ENCODE results near the gene TBX19. TPM values are rescaled to one million over a fixed set of nuclear protein-coding genes. Genes with fewer than 3 reads are reported as not detected.
"Not testable (repeated sequence)": the region's sequence is repeated elsewhere in the genome, so short reads cannot be mapped to it uniquely, and the experiment has no call there.

The TBX19 gene
- total RNA-seq, 1 donor from 2014 or later, result 0.48 TPM

- intact Hi-C loops (cut with DNase I), result loop anchor here (5.0 to 10.0 kb wide), 3 partner anchors 94 to 1001 kb away; no protein-coding TSS in a partner anchor
- no peak for DNase-seq (ENCODE audit: low spot score)
These were observed 62.9 kb downstream of the TBX19 start for GRCh38 chr1:168343566-168343965.

- intact Hi-C loops (cut with DNase I), result loop anchor here (5.0 to 10.0 kb wide), 3 partner anchors 93 to 1000 kb away; no protein-coding TSS in a partner anchor
- no peak for DNase-seq (ENCODE audit: low spot score)
These were observed 63.8 kb downstream of the TBX19 start for GRCh38 chr1:168344517-168344916.

DNA sequence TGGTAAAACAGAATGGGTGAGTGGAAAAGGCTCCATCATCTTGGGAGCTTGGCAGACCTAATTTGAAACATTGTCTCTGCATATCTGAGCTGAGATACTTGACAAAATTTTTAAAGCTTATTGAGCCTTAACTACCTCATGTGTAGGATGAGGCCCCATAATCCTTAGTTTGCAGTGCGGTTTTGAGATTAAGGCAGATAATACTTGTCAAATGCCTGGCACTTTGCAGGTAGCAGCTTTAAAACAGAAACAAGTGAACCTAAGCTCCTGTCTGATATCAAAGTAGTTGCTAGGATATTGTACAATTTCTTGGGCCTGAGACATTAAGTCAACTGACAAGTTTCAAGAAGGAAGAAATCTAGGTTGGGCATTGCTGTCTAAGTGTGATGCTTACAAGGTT, 65.3 kb downstream of the TBX19 start:
- DNase-seq (ENCODE audit: low spot score), result no peak
- intact Hi-C loops (cut with DNase I), result loop anchor here (10.0 kb wide), 1 partner anchor 999 kb away; no protein-coding TSS in a partner anchor

GRCh38 chr1:168347630-168348029, 67.0 kb downstream of the TBX19 start:
- no peak for DNase-seq (ENCODE audit: low spot score)
- intact Hi-C loops (cut with DNase I), result loop anchor here (10.0 kb wide), 1 partner anchor 997 kb away; no protein-coding TSS in a partner anchor

- intact Hi-C loops (cut with DNase I), result loop anchor here (10.0 kb wide), 1 partner anchor 997 kb away; no protein-coding TSS in a partner anchor
- DNase-seq (ENCODE audit: low spot score), result no peak
These were observed 67.6 kb downstream of the TBX19 start for GRCh38 chr1:168348146-168348709.

DNA sequence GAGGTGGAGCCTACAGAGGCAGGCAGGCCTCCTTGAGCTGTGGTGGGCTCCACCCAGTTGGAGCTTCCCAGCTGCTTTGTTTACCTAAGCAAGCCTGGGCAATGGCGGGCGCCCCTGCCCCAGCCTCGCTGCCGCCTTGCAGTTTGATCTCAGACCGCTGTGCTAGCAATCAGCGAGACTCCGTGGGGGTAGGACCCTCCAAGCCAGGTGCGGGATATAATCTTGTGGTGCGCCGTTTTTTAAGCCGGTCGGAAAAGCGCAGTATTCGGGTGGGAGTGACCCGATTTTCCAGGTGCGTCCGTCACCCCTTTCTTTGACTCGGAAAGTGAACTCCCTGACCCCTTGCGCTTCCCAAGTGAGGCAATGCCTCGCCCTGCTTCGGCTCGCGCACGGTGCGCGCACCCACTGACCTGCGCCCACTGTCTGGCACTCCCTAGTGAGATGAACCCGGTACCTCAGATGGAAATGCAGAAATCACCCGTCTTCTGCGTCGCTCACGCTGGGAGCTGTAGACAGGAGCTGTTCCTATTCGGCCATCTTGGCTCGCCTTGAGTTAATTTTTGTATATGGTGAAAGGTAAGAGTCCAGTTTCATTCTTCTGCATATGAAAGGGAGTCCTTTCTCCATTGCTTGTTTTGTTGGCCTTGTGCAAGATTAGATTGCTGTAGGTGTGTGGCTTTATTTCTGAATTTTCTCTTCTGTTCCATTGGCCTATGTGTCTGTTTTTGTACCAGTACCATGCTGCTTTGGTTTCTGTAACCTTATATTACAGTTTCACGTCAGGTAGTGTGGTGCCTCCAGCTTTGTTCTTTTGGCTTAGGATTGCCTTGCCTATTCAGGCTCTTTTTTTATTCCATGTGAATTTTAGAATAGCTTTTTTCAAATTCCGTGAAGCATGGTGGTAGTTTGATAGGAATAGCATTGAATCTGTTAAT, 73.9 kb downstream of the TBX19 start:
- DNase-seq (ENCODE audit: low spot score); intact Hi-C loops (cut with DNase I): not testable (repeated sequence)

GRCh38 chr1:168360151-168361021, 79.7 kb downstream of the TBX19 start:
- no peak for DNase-seq (ENCODE audit: low spot score)
- intact Hi-C loops (cut with DNase I), result no loop called here

DNA sequence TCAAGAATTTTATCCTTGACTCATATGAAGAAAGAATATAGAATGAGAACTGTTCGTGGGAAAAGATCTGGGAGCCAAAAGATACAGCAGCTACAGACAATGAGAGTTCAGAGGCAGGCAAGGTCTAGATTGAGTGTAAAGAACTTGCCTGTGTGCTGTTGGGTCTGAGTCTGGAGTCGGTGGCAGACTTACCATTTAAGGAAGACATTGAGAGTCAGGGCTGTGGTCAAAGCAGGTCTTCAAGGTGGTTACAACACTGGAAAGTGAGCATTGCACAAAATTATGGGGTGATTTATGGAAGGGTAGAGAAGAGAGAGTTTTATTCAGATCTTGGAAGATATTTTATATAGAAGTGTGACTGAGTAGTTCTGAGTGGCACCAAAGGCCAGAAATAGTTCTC, 80.6 kb downstream of the TBX19 start:
- no peak for DNase-seq (ENCODE audit: low spot score)
- intact Hi-C loops (cut with DNase I), result no loop called here

- no peak for DNase-seq (ENCODE audit: low spot score)
- intact Hi-C loops (cut with DNase I), result no loop called here
These were observed 82.3 kb downstream of the TBX19 start for GRCh38 chr1:168362991-168363390.

Other genes starting within 250 kb of the TBX19 start
- 3.0 TPM for gene GPR161, start 143.9 kb upstream of the TBX19 start, total RNA-seq
- 30.4 TPM for gene TIPRL, start 101.9 kb upstream of the TBX19 start, total RNA-seq
- gene SFT2D2, start 54.9 kb upstream of the TBX19 start, total RNA-seq, result 20.4 TPM

All from cardiac septum (tissue), 1 donor.